NCI-H748 treated with DMSO at 0.1 percent for 48 hours (cell line): Measurements from ENCODE around the gene ST7.
"Not testable (repeated sequence)": the region's sequence is repeated elsewhere in the genome, so short reads cannot be mapped to it uniquely, and the experiment has no call there.

ENCODE experiments used
- DNase-seq: peaks from one replicate; lab custom pipeline; 2025; lab: John Stamatoyannopoulos, UW

The ST7 gene

DNA sequence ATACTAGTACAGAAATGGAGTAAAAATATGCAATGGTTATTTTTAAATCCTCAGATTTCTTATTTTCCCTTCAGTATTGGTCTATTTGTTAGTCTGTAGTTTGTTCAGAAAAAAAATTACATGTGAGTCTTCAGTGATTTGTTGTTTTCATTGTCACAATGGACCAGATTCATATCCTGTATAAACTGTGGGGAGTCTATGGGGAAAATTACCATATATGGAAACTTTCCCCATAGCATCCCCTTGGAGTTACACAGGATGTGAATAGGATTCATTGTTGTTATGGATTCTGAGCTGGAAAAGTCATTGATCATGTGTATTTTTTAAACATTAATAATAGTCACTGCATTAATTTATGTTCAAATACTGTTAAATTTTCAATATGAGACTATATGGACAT is 72.6 kb downstream of the ST7 start:
- no peak for DNase-seq

- DNase-seq: not testable (repeated sequence)
These were observed 77.0 kb downstream of the ST7 start for GRCh38 chr7:117030346-117030745.

GRCh38 chr7:117030793-117031192 is 77.5 kb downstream of the ST7 start:
- not testable (repeated sequence) for DNase-seq

DNA sequence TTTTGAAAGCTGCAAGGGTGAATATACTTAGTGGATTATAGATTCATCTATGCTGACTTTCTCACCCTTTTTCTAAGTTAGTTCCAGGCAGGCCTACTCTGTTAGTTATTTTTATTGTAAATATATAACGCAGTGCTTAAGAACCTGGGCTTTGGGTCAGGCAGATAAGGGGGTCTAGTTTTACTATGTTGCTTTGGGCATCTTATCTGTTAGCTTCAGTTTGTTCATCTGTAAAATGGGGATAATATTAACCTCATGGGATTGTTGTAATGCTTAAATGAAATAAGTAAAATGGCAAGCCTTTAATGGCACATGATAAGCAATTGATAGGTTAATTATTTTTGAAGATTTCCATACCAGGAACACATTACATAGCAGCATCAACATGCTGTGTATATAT is 79.5 kb downstream of the ST7 start:
- no peak for DNase-seq

DNA sequence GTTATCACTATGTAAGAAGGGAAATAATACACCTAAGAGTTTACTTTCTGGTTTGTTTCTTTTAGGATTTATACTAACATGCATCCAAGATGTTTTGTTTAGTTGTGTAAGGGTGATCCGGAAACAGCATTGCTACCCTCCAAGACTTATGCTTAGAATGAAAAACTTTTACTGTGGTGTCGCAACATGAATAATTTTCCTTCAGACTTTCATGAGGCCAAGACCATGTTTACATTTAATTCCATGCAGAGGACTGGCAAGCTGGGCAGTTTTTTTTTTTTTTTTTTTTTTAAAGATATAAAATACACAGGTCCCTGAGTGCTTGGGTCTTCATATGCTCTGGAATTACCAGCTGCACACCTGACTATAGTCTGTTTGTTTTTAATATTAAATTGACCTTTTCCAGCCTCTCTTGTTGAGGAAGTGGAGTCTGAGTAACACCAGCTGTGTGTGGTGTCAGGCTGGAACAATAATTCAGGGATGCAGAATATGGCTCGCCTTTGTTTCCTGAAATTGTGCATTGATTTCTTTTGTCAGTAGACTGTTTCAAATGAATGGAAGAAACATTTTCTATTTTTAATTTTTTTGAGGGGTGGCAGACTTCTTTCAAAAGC is 81.7 kb downstream of the ST7 start:
- no peak for DNase-seq

GRCh38 chr7:117035465-117035862 is 82.2 kb downstream of the ST7 start:
- DNase-seq: no peak

- DNase-seq: no peak
These were observed 82.9 kb downstream of the ST7 start for GRCh38 chr7:117036053-117036669.

DNA sequence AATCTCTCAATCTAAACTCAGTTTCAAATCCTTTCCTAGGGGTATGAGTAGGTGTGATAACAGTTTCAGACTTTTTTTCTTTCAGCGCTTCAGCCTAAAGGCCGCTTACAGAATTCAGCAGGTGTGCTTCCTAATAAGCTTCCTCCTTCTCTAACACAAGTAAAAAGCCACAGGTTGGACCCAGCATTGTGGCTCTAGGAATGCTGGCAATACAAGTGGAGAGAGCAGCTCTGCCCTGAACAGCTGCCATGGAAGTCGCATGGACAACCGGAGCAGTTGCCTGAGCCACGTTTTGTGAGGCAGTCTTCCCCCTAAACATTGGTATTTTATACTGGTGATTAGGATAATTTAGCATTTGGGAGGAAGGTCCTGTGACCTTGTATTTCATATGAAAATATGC is 83.5 kb downstream of the ST7 start:
- DNase-seq: no peak

- no peak for DNase-seq
These were observed 85.1 kb downstream of the ST7 start for GRCh38 chr7:117038408-117038807.

GRCh38 chr7:117041007-117041406 is 87.7 kb downstream of the ST7 start:
- DNase-seq: no peak

DNA sequence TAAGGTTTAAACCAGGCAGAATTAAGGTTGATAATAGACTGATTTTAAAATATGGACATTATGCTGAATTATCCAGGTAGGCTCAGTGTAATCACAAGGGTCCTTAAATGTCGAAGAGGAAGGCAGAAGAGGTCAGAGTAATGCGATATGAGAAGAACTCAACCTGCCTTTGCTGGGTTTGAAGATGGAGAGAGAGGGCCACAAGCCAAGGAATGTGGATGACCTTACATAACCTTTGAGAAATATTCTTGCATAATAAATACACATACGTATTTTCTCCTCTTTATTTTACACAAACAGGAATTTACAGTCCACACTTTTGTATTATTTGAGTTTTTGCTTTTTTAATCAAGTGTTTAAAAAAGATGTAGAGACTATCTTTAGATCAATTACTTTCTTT is 88.5 kb downstream of the ST7 start:
- no peak for DNase-seq

DNA sequence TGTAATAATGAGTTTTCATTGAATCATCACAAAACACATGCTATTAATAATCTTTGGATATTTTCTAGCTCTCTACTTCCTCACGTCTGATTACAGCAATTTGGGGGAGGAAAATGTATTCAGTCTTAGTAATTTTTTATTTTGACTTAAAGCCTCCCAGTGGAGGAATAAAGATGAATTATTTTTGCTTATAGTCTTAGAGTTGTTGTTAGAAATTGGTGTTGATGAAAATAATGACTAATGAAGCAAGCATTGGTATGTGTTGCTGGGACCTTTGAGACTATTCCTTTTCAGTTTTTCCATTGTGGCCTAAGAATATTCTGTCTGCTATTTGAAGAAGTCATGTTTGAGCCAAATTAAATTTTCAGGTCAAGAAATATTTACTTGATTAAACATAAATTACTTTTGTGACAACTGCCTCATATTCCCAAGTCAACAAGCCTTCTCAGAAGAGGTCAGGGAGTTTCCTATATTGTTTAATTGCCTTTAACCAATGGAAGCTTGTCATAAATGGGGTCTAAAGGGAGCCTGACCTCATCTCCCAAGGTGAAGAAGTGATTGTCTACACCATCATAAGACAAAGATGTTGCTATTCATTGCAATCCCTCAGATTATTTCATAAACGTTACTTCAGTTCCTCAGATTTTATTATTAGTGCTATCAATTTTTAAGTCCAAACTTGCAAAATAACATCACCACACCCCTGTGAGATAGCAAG is 90.0 kb downstream of the ST7 start:
- DNase-seq: no peak

DNA sequence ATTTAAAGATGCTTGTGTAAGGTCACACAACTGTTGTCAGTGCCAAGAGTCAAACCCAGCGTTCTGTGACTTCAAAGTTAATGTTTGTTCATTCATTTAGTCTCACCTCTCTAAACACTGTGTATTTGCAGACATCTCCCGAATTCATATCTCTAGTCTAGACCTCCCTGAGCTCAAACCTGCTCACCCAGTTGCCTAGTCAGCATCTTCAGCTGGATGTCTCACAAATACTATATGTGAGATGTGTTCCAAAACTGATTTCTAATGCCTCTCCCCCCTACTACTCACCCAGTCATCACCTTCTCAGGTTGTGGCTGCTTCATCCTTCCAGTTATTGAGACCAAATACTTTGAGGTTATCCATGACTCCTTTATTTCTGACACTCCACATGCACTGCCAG is 91.4 kb downstream of the ST7 start:
- no peak for DNase-seq

DNA sequence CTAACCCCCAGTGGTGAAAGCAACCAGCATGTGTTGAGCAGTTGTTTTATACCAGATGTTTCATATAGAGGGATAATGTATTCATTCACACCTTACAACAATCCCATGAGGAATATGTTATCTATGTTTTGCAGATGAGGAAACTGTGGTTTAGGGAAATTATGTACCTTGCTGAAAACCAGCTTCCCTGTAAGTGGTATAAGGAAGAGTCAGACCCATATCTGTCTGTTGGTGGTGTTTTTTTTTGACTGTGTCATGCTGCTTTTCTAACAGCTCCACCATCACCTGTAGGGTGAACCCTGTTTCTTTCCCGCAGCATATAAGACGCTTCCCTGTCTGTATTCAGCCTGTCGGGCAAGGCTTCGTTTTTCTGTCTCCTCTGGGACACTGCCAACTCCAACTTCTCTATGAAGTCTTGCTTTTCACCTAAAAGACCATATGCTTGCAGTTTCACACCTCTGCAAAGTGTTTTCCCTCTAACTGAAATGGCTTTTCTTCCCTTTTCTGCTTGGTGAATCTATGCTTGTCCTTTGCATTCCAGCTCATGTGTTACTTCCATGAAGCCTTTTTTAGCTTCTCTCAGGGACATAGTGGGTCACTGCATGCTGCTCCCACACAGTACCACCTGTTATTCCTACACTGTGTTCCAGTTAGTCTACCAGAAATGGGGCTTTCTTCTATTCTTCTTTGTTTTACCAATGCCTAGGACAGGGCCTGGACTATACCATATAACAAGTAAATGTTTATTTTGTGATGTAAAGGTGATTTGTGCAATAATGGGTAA is 92.8 kb downstream of the ST7 start:
- DNase-seq: no peak

GRCh38 chr7:117047496-117047895 is 94.2 kb downstream of the ST7 start:
- no peak for DNase-seq

GRCh38 chr7:117048114-117048866 is 95.0 kb downstream of the ST7 start:
- DNase-seq: no peak

- DNase-seq: no peak
These were observed 95.6 kb downstream of the ST7 start for GRCh38 chr7:117048882-117049281.

- DNase-seq: no peak
These were observed 98.5 kb downstream of the ST7 start for GRCh38 chr7:117051808-117052207.

- DNase-seq: no peak
These were observed 100.1 kb downstream of the ST7 start for GRCh38 chr7:117053432-117053831.

- no peak for DNase-seq
These were observed 108.5 kb downstream of the ST7 start for GRCh38 chr7:117061751-117062150.

DNA sequence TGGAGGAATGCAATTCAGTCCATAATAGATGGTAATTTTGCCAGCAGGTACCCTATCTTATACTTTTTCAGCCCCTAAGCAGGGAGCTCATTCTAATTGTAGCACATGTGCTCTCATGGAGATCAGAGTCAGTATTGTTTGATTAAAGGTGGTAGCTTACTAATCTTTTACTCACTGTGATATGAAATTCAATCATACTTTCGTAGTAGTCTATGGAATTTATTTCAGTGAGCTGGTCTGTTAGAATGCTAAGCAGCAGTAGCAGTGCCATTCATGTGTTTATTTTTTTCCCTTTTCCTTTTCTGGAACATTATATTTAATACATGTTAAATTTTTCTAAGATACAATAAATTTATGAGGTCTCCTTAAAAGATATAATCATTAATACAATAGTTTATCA is 109.0 kb downstream of the ST7 start:
- DNase-seq: no peak

- DNase-seq: no peak
These were observed 111.4 kb downstream of the ST7 start for GRCh38 chr7:117064688-117065087.
